CD4-positive, alpha-beta T cell treated with Interleukin-12 subunit alpha and Interleukin-12 subunit beta, for 1 hour (primary cell): ENCODE measurements around the gene EEF1G.

Source experiments
- DNase-seq: peaks from one replicate; pipeline ENCODE4 v3.0.0-alpha.2; 2020

The EEF1G gene

DNA sequence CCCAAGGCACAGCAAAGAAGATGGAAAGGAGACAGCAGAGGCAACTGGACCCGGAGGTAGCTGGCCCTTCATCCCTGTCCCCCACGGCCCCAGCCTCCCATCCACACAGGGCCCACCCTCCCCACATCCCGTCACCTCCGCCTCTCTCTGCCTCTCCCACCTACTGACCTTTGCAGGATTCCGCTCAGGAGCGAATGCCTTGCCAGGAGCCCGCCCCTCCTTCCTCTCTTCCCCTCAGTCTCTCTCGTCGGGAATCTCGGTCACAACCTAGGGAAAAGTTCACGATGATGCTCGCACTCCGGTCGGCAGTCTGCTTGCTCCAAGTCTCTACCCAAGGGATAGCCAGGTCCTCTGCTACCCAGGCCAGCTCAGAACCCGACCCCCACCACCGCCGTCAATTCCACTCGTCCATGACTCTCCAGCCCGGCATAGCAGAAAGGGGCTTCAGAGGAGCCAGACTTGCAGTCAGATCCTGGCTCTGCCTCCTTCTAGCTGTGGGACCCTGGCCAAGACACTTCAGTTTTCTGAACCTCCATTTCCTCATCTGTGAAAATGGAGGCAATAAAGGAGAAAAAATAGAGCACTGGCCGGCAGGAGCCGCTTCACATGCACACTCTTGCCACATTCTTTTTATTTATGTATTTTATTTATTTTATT, 37.3 kb downstream of the EEF1G start:
- DNase-seq: no peak

DNA sequence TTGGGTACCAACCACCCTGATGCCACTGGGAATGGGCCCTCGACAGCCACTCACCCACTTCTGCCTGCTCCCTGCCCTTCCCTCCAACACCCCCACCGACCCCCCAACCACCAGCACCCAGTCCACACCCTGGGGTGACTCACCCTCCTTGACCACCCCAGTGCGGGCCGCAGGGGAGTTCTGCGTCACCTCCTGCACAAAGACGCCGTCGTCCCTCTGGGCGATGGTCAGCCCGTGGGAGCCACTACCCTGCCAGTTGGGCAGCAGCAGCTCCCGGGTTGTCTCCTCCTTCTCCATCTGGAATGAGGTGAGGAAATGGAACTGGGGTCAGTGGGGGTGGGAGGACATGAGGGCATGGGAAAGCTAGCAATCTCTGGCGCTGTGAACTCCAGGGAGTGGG, 37.9 kb downstream of the EEF1G start:
- DNase-seq: no peak

DNA sequence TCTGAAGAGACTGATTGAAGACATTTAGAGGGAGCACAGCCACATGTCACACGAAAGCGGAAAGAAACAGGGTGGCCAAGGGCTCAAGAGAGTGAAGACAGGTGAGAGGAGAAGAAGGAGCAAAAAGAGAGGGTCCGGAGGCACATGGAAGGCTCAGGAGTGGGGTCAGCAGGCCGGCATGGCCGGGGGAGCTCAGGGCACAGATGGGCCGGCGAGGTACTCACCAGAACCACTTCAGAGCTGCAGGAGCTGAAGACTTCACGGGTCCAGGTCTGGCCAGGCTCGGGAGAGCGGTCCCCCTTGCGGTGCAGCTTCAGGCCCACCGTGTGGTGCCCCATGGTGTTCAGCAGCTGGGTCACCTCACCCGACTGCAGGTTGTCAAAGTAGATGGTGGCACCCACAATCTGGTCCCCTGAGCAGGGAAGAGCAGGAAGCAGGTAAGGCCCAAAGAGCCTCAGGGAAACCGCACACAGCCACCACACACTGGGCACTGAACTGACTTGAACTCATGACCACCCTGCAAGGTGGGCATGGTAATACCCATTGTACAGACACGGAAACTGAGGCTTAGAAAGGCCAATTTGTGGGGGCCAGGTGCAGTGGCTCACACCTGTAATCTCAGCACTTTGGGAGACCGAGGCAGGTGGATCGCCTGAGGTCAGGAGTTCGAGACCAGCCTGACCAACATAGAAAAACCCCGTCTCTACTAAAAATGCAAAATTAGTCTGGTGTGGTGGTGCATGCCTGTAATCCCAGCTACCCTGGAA, 38.7 kb downstream of the EEF1G start:
- no peak for DNase-seq

DNA sequence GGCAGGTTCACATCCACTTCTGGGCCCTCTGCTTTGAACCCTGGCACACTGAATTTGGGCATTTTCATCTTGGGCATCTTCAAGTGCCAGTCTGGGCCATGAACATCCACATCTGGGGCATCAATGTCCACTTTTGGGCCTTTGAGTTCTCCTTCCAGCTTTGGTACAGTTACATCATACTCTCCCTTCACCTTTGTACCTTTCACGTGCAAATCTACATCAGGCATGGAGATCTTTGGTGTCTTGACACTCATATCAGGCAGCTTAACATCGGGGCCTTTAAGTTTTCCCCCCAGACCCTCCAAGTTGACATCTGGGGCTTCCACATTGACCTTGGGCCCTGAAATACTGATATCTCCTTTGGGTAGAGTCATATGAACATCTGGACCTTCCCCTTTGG, 41.6 kb downstream of the EEF1G start:
- DNase-seq: no peak

DNA sequence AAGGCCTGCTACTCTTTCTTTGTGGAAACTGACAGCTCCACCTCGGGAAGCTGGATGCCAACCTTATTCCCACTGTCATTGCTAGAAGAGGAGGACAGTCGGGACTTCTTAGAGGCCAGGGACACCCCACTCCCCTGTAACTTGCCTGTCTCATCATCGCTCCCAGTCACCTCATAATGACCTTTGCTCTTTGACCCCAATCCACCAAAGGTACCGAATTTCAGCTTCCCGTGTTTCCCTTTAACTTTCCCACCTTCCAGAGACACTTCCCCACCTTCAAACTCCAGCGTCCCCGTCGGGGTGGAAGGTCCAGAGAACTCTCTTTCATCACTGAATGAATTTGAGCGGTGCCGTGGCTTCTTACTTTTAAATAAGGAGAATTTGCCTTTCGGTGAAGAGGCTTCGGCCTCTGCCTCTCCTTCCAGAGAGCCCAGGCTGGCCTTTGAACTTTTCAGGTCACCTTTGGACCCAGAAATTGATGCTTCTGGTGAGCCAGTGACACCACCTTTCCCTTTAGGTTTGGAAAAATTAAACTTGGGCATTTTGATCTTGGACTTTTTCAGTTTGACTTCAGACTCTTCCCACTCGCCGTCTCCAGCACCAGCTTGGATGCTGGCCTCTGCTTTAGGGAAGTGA, 56.8 kb downstream of the EEF1G start:
- DNase-seq: peak; percentile 25

DNA sequence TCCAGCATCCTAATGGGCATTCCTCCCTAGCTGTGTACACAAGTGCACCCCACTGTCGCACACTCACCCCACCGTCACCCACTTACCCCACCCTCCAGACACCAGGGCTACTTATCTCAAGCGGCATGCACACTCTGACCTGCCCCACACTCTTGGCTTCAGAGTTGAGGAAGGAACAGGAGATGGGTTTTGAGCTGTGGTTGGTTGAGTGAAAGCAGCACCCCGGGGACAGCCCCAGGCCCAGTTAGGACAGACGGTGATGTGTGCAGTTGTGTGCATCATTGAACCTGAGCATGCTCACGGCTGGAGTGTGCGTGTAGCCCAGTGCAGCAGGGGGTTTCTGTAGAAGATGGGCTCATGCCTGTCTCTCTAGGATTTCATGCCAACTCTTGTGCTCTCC, 59.5 kb downstream of the EEF1G start:
- DNase-seq: peak; percentile 45

DNA sequence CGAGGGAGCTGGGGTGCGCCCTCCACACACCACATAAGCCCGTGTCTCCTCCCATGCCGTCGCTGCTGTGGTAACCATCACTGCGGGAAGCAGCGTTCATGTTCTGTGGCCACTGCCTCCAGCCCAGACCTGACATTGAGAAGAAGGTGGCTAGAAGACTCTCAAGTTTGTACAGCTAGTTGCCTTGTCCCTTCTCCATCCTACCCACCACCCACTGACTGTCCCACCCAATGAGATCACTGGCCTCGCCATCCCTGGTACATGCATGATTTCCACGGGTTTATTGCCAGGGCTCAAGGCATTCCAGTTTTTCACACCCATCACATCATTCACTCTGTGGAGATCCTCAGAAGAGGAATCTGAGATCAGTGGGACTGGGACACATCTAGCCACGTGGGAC, 60.1 kb downstream of the EEF1G start:
- peak; percentile 51 for DNase-seq

DNA sequence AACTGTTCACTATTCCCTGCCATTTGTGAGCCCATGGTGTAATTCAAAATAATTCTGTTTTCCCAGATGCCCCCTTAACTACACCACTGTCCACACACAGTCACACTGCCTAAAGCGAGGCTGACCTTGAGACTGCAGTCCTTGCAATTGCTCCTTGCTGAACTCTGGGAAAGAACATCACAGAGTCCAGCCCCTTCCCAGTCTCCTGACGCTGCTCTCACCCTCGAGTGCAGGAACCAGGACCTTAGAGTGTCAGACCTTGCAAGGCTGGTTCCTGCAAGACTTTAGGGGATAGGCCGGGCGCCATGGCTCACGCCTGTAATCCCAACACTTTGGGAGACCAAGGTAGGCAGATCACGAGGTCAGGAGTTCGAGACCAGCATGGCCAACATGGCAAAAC, 60.7 kb downstream of the EEF1G start:
- DNase-seq: peak; percentile 35
